Measurements from ENCODE around the gene ABHD4.

DNA sequence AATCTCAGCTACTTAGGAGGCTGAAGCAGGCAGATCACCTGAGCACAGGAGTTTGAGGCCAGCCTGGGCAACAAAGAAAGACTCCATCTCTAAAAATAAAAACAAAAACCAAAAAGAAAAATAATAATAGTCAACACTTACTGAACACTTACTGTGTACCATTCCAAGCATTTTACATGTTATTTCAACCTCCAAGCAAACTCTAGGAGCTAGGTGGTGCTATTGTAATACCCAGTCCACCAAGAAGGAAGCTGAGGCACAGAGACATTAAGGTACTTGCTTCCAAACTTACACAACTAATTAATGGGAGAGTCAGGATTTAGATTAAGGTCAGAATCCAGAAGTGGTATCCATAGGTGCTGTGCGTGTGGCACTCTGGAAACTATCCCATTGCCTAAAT, 59.8 kb downstream of the ABHD4 start:
- no peak for TF ChIP-seq CTCF (IDR thresholded peaks at IDR 0.05)
- no peak for TF ChIP-seq POLR2AphosphoS5 (IDR thresholded peaks at IDR 0.05)
- no peak for TF ChIP-seq EP300 (IDR thresholded peaks at IDR 0.05)
